Sigmoid colon (tissue), 7 donors: ENCODE data around the gene AMBP. TPM values are rescaled to one million over a fixed set of nuclear protein-coding genes. Genes with fewer than 3 reads are reported as not detected.

ENCODE experiments used
- DNase-seq: peaks from one replicate; pipeline ENCODE4 v3.0.0-alpha.2; 2019
- H3K27ac ChIP-seq, 4 donors: fragments of 200-600 bp; sonication (generic); one replicate each; pipeline ENCODE4 v1.5.1; 2016 to 2019; ENCODE audit warnings: mild to moderate bottlenecking in 1 of 4
- H3K27me3 ChIP-seq, 3 donors: fragments of 200-600 bp; sonication (generic); one replicate each; pipeline ENCODE4 v1.5.1; 2019; ENCODE audit warnings: mild to moderate bottlenecking in 1 of 3
- H3K36me3 ChIP-seq, 4 donors: fragments of 200-600 bp; sonication (generic); one replicate each; pipeline ENCODE4 v1.5.1; 2016 to 2019
- H3K4me1 ChIP-seq, 4 donors: fragments of 200-600 bp; sonication (generic); one replicate each; pipeline ENCODE4 v1.5.1; 2017 to 2019
- H3K4me3 ChIP-seq, 4 donors: fragments of 200-600 bp; sonication (generic); one replicate each; pipeline ENCODE4 v1.5.1; 2017 to 2019; ENCODE audit warnings: mild to moderate bottlenecking in 2 of 4, moderate library complexity in 1 of 4
- H3K9me3 ChIP-seq, 4 donors: fragments of 200-600 bp in 3 of 4; sonication (generic) in 3 of 4; one replicate each; pipeline versions ENCODE4 v1.5.1 to v1.6.1; 2013 to 2019
- CTCF ChIP-seq, 4 experiments: fragments of 450-650 bp in 3 of 4; fragments of 200-600 bp in 1 of 4; IDR thresholded peaks; one replicate each; pipeline ENCODE4 v1.5.1; 2016 to 2019; ENCODE audit warnings: antibody characterized with exemption in 4 of 4, mild to moderate bottlenecking in 3 of 4, moderate library complexity in 2 of 4
- EP300 ChIP-seq, 4 donors: sonication (generic); formaldehyde crosslinking; IDR thresholded peaks; one replicate each; pipeline ENCODE4 v1.6.1; 2017; ENCODE audit warnings: antibody characterized with exemption in 4 of 4
- POLR2A ChIP-seq, 2 donors: fragments of 450-650 bp; IDR thresholded peaks; one replicate each; pipeline ENCODE4 v1.6.1; 2016; ENCODE audit warnings: antibody characterized with exemption in 2 of 2, mild to moderate bottlenecking in 2 of 2, moderate library complexity in 2 of 2
- POLR2AphosphoS5 ChIP-seq, 4 donors: sonication (generic); formaldehyde crosslinking; IDR thresholded peaks; one replicate each; pipeline ENCODE4 v1.6.1; 2017; ENCODE audit warnings: antibody characterized with exemption in 4 of 4
- WGBS, 2 donors: extraction: QIAGEN DNeasy Blood & Tissue Kit; methylation state at CpG; one replicate each; pipeline ENCODE4 v1.1.7; 2013; 5-methylcytosine and 5-hydroxymethylcytosine counted together
- intact Hi-C: fragments of 100-400 bp; cut with DNase I; formaldehyde crosslinking; loops from one replicate; pipeline ENCODE4 v1.15.1; 2023
- polyA plus RNA-seq, 3 donors: library from polyadenylated mRNA; stranded (reverse); fragments of 200-250 nt; gene quantifications; one replicate each; pipeline ENCODE4 v1.2.3, GENCODE V29; 2013
- total RNA-seq, 4 donors: library from RNA; depleted of rRNA; stranded (reverse); fragments of >200 nt; gene quantifications; one replicate each; pipeline ENCODE4 v1.1.0, GENCODE V29; 2016
- donor health status: healthy with polysubstance abuse.
- donor health status: Bipolar disorder and iron deficiency.
- donor health status: healthy.

AMBP gene
- total and polyA plus RNA-seq, 7 donors, result 0.66 TPM; not detected in 6

- WGBS, 2 donors, result 81% methylated on average over 1 of the region's 1 CpG
- Histone ChIP-seq H3K4me3 (no peak overlapping the region), H3K36me3 (no peaks in the 10 kb centered on the region), H3K27ac (no peak overlapping the region), H3K9me3 (peaks cover 0 to 8% (median 0%) of the 10 kb centered on the region in 4 donors), H3K27me3 (peaks cover 0 to under 1% (median 0%) of the 10 kb centered on the region in 3 donors), H3K4me1 (no peaks in the 10 kb centered on the region)
- intact Hi-C loops, result no loop called here
- no peak for TF ChIP-seq EP300 (IDR thresholded peaks at IDR 0.05)
- no peak for TF ChIP-seq POLR2AphosphoS5 (IDR thresholded peaks at IDR 0.05)
- no peak for TF ChIP-seq CTCF (IDR thresholded peaks at IDR 0.05)
- no peak for TF ChIP-seq POLR2A (IDR thresholded peaks at IDR 0.05)
- DNase-seq, result no peak
Measured at GRCh38 chr9:114124138-114124537, 46.0 kb upstream of the AMBP start.

DNA sequence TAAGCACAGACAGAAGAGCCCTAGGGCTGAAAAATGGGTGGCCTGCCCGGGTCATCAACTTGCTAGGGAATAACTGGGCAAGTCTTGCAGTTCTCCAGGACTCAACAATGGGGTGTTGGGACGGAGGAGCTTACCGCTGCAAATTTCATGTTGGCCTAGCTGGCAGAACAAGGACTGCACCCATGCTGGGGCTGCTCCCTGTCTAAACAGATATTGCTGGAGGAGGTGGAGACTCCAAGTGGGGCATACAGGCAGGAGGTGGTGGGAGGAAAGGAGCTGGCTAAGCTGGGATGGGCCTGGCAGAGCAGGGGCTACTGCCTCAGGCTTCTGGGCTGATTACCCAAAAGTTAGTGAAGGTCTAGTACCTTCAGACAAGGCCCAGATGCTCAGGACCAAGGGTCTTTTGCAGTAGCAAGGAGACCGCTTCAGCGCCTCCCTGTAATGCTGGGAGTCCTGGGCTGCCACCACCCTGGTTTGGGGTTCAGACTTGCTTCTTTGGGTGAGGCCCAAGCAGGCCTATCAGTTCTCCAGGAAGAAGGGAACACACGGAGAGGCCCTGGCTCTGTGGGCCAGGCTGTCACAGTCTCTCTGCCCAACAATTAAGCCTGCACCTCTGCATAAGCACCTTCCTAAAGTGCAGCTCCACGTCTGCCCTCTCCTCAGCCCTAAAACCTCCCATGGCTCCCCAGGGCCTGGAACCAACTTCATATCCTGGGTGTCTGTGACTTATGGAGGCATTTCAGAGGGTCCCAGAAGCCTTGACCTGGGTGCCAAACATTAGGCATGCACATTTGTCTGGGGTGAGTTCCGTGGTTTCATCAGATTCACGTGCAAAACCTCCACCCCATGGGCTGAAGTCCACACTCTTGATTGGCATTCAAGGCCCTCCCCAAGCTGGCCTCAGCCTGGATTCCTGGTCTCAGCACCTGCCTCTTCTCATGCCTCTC lies 45.2 kb upstream of the AMBP start:
- Histone ChIP-seq H3K4me3 (no peak overlapping the region), H3K27ac (no peak overlapping the region), H3K9me3 (peaks cover 0 to 8% (median 0%) of the 10 kb centered on the region in 4 donors), H3K27me3 (peaks cover 0 to 7% (median 0%) of the 10 kb centered on the region in 3 donors), H3K4me1 (no peaks in the 10 kb centered on the region), H3K36me3 (no peaks in the 10 kb centered on the region)
- WGBS, 2 donors, result 73 to 89% methylated on average over 9 of the region's 9 CpGs
- TF ChIP-seq CTCF (IDR thresholded peaks at IDR 0.05) (no peak), POLR2AphosphoS5 (IDR thresholded peaks at IDR 0.05) (no peak), POLR2A (IDR thresholded peaks at IDR 0.05) (no peak), EP300 (IDR thresholded peaks at IDR 0.05) (no peak)
- intact Hi-C loops, result no loop called here
- DNase-seq, result no peak

- Histone ChIP-seq H3K27ac (no peak overlapping the region), H3K4me1 (no peaks in the 10 kb centered on the region), H3K4me3 (no peak overlapping the region), H3K36me3 (no peaks in the 10 kb centered on the region), H3K27me3 (peaks cover 0 to 7% (median 0%) of the 10 kb centered on the region in 3 donors), H3K9me3 (no peaks in the 10 kb centered on the region)
- WGBS, 2 donors, result 88 to 91% methylated on average over 9 of the region's 9 CpGs
- no peak for DNase-seq
- intact Hi-C loops, result no loop called here
- TF ChIP-seq EP300 (IDR thresholded peaks at IDR 0.05) (no peak), POLR2AphosphoS5 (IDR thresholded peaks at IDR 0.05) (no peak), CTCF (IDR thresholded peaks at IDR 0.05) (no peak), POLR2A (IDR thresholded peaks at IDR 0.05) (no peak)
Measured at GRCh38 chr9:114122136-114123027, 44.3 kb upstream of the AMBP start.

- TF ChIP-seq EP300 (IDR thresholded peaks at IDR 0.05) (no peak), POLR2A (IDR thresholded peaks at IDR 0.05) (no peak), CTCF (IDR thresholded peaks at IDR 0.05) (no peak), POLR2AphosphoS5 (IDR thresholded peaks at IDR 0.05) (no peak)
- no peak for DNase-seq
- intact Hi-C loops, result no loop called here
- Histone ChIP-seq H3K36me3 (no peaks in the 10 kb centered on the region), H3K4me3 (no peak overlapping the region), H3K27ac (no peak overlapping the region), H3K9me3 (no peaks in the 10 kb centered on the region), H3K4me1 (no peaks in the 10 kb centered on the region), H3K27me3 (peaks cover 0 to 7% (median 0%) of the 10 kb centered on the region in 3 donors)
- 83 to 85% methylated on average over 16 of the region's 16 CpGs for WGBS, 2 donors
Measured at GRCh38 chr9:114121227-114122135, 43.4 kb upstream of the AMBP start.
